Right ventricle myocardium superior (tissue), 1 donor: ENCODE results near the gene EFCAB11. TPM values are rescaled to one million over a fixed set of nuclear protein-coding genes. Genes with fewer than 3 reads are reported as not detected.
"Not testable (repeated sequence)": the region's sequence is repeated elsewhere in the genome, so short reads cannot be mapped to it uniquely, and the experiment has no call there.

Source experiments
- ATAC-seq: fragments of 200-7000 bp; cut with Tn5 transposase; one replicate; pipeline ENCODE4 v1.9.1; 2020; ENCODE audit warnings: mild to moderate bottlenecking; ENCODE audit not compliant: poor library complexity
- DNase-seq: peaks from one replicate; pipeline ENCODE4 v3.0.0-alpha.2; 2020
- intact Hi-C: fragments of 100-400 bp; cut with DNase I; formaldehyde crosslinking; loops from one replicate; pipeline ENCODE4 v1.11.2; 2022
- total RNA-seq: library from RNA; stranded (reverse); fragmentation: NEBNext Ultra II Directional; extraction: Animal tissue kit (Norgen Biotek cat#: 25700); gene quantifications from one replicate; pipeline ENCODE4 v1.2.1, GENCODE V29; 2021
- donor health status: DM: no; HTN: yes; CAD: no; lungs with severe emphysema.

EFCAB11 gene
- total RNA-seq, 1 donor from 2014 or later = 3.3 TPM

DNA sequence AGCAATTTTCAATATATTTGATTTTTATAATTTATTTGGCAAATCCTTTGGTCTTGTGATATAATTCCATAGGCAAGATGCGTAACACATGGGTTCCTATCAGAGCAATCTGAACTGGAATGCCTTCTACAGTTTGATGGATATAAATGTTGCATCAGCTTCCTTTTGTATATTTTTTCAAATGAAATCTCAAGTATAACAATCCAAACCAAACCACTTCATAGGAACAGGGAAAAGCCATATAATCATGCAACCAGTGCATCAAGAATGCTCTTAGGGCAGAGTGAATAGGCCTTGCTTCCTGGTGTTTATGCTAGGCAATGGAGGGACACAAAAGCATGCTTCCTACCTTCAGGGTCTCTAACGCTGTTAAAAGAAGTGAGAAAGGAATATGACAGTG lies 34.5 kb downstream of the EFCAB11 start:
- ATAC-seq (no peak), DNase-seq (no peak)
- intact Hi-C loops = no loop called here

DNA sequence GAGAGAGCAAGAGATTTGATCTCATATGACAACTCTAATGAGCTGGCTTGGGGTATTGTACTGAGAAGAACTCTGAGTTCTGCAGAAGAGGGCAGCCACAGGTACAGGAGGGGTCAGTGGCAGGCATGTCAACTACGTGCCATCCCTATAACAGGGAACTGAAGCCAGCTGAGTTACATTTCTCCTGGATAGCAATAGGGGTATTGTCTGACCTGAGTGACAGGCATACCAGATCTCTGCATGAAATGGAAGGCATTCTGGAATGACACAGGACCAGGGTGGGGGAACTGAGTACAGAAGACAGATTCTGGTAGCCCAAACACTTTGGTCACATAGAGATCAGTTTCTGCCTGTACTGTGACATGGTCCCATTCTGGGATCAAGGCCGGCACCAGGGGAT lies 35.8 kb downstream of the EFCAB11 start:
- no peak for DNase-seq
- ATAC-seq = no peak
- intact Hi-C loops = loop anchor here (5.0 kb wide), 1 partner anchor 891 kb away; no protein-coding TSS in a partner anchor

DNA sequence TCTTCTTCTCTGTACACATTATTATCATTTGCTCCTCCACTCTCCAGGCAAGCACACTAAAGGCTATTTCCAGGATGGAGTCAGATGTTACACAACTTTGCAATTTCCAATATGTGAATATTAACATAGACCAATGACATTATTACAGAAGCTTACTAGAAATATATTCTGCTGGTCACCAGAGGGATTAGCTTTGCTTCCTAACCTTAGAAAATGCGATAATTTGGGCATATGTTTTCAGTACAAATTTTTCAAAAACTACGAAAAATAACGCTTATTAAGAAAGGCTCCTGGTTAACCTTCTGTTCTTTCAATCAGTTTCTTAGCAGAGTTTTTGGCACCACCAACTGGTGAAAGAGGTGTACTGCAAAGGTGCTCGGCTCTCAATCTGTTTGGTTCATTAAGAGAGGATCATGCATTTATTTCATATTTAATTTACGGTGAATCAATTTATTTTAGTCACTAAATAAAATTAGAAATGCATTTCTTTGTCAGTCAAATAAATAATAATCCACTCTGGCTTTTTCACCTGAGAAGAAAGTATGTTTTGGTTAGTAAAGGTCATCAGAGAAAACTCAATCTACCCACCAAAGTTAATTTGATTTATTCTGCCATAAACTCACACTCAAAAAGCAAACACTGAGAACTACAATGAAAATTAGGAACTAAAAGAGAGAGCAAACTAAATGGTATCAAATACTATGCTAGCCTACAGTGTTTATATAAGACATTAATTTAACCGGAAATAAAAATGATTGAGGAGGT lies 39.2 kb downstream of the EFCAB11 start:
- no peak for DNase-seq
- peak; percentile 76 for ATAC-seq
- intact Hi-C loops = loop anchor here (5.0 kb wide), 1 partner anchor 888 kb away; no protein-coding TSS in a partner anchor

DNA sequence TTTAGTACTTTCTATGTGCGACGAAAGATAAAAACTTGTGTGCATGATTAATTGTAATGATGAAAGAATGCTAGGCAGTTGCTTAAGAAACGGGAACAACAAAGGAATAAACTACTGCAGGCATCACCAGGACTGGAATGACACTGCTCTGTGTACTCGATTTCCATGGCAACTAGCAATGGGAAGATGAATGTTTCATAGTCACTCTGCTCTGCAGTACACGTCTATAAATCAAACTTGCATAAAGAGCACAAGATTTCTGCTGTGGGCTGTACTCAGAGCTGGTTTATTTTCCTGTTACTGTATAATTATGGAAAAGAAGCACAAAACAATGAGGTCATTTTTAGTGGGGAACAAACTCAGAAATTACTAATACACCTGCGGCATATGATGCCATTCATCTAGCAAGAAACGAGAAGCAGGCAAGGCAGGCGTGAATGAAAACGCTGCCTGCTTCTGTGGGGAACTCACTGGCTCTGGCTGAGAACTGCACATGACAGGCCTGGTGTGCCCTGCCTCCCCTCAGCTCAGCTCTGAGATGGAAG lies 41.8 kb downstream of the EFCAB11 start:
- intact Hi-C loops = no loop called here
- no peak for DNase-seq
- ATAC-seq = peak; percentile 80

DNA sequence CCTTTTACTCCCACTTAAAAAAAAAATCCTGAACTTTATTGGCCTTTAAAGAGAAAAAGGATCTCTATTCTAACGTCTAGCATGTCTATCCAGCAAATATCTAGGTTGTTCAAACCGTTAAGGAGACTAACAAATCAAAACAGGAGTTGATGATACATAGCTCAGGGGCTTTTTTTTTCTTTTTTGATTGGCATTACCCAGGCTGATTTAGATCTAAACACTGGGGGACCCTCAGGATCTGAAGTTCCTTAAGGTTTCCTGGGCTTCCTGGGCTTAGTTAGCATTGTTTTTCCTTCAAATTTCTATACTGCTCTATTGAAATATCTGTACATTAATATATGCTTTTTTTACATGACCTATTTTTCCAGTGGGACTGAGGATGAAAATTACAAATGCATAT lies 42.3 kb downstream of the EFCAB11 start:
- ATAC-seq = no peak
- no peak for DNase-seq
- intact Hi-C loops = no loop called here

DNA sequence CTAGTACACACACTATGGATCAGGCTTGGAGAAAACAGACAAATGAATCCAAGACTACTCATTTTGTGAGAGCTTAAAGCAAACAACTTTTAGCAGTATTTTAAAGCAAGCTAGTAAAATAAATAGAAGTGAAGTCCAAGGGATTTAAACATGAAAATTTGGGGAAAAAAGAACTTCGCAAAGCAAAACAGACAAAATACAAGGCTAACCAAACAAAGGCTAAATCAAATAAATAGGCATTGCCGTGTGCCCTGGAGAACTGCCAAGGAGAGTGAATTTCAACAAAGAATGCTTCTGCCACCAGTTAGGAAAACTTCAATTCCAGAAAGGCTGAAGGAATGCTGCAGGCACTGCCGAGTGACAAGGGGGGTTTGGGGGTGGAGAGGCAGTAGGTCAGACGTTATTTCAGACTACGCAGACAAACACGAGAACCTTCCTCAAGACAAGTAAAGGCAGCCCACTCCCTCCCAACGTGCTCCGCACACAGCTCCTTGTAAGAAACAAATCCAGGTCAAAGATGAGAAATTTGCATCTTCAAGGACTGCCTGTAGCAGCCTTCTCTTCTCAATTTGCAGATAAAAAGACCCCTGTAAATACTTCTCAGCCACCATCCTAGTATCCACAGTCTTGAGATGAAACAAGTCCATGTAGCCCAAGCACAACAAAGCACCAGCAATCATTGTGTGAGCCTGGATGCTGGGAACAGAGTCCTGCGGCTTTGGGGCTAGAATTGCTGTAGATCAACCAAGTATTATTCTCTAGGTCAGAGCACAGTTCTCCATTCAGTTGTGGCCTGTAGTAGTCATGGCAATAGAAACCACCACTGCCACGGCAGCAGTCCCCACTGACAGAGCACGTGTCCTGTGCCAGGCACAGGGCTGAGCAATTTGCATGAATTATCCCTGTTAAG lies 43.3 kb downstream of the EFCAB11 start:
- ATAC-seq (peak; percentile 49), DNase-seq (no peak)
- intact Hi-C loops = no loop called here

DNA sequence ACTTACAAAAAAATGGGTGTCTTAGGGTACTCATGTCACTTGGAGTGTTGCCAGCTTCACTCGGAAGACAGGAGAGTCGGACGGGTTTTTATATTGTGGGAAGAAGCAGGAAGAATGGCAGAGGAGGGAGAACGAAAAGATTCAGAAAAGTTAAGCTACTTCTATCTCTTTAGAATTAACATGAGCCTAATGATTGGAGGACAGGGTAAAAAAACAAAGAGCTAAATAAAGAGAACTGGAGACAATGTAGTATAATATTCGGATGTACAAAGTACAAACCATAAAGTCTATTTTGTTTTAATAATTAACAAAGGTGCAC lies 43.9 kb downstream of the EFCAB11 start:
- intact Hi-C loops = no loop called here
- no peak for DNase-seq

DNA sequence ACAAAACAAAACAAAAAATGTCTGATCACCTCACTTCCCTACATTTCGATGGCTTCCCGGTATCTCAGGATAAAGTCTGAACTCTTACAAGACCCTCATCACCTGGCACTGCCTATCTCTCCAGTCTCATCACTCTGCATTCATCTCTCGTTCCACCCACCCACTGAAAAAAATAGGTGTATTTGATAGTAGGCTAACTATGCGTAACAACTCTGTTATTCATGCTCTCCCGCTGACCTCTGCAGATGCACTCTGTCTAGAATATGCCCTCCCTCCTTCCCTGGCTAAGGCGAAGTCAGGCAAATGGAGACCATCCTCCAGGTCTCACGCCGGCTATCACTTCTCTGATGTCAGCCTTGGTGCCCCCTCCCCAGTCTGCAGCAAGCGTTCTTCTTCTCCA lies 44.9 kb downstream of the EFCAB11 start:
- DNase-seq (no peak), ATAC-seq (no peak)
- intact Hi-C loops = no loop called here

More for the DNA sequence above, 43.9 kb downstream of the EFCAB11 start:
- ATAC-seq = no peak

DNA sequence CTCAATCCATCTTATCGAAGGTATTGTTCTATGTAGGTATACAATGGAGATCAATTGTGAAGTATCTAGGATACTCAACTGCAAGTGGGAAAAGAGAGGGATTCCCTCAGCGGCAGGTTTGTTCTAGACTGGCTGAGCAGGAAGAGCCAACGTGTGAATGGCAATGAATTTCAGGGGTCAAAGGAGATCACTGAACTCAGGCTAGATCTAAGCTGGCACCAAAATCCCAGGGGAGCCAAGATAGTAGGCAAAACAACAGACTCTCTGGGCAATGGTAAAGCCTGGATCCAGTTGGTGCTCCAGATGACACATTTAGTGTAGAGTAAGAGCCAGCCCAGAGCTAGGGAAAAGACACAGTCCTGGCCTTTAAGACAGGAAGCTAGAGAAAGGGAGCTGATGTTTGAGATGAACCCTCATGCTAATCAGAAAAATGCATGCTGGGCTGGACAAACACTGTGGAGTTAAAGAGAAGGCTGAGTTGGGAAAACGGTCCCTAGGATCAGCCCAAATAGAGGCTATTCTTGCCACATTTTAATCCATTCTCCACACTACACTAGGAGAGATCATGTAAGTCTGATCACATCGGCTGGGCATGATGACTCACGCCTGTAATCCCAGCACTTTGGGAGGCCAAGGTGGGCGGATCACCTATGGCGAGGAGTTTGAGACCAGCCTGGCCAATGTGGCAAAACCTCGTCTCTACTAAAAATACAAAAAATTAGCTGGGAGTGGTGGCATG lies 45.6 kb downstream of the EFCAB11 start:
- no peak for DNase-seq
- intact Hi-C loops = no loop called here
- no peak for ATAC-seq

DNA sequence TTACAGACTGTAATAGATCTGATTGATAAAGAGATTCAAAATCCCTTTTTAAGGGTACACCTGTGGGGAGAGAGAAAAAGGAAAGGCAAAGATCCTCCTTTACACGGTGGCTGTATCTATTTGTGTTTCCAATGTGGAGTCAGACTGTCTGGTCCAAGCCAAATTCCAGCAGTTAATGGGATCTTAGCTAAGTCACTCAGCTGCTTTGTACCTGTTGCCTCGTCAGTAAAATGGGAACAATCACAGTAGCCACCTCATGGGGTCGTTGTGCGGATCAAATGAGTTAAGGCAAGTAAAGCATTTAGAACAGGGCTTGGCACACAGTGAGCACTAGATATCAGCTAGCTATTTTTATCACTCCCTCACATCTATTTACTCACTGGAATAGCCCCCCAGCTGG lies 46.9 kb downstream of the EFCAB11 start:
- intact Hi-C loops = no loop called here
- ATAC-seq (no peak), DNase-seq (no peak)

DNA sequence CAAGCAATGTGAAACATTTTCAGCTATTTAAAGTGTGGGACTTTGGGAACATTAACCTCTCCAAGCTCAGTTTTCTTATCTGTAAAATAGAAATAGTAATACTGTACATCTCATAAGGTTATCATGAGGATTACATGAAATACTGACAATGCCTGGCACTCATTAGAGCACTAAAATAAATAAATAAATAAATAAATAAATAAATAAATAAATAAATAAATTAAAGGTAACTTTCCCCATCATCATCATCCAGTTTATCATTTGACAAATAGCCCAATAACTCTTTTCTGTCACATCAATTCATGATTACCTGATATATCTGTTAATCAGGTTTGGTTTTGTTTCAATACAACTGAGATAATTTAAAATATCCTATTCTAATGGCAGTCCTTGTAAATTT lies 48.5 kb downstream of the EFCAB11 start:
- no peak for ATAC-seq
- DNase-seq = no peak
- intact Hi-C loops = no loop called here

DNA sequence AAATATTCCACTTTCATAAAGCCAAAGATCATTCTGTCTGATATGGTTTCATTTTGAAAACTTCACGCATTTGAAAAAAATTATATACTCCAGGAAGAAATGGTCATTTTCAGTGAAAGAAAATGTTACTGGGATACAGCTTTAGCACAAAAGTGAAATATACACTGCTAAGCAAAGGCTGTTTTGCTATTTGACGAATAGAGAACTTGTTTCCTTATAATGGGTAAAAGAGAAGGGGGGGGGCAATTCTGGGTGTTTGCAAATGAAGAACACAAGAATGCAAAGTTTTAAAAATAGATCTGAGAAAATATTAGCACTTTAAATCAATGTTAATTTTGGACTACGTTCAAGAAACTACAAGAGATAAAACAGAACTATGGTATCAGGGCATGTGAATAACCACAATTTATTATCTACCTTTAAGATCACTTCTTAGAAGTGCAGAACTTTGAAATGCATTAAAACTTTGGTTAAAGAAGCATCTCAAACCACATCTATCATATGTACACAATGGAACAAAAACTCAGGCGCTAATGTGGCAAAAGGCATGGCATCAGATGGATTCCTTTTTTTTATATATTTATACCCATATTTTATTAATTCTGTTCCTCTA lies 51.1 kb downstream of the EFCAB11 start:
- ATAC-seq = no peak
- no peak for DNase-seq
- intact Hi-C loops = no loop called here

DNA sequence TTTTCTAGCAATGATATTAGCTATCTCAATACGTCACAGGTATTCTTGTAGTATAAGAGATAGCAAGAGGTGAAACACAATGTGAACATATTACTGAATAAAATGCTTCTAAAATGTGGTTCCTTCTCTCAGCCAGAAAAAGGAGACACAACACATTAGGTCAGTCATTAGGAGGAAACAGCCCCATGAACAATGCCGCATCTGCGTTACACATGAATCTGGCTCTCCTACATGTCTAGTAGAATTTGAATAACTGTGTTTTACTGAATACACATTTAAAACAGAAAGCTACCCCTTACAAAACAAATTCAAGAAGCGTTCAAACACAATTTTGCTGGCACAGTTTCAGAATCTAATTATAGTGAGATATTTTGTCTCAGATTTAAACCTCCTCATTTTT lies 51.6 kb downstream of the EFCAB11 start:
- ATAC-seq = no peak
- DNase-seq = no peak
- intact Hi-C loops = no loop called here

DNA sequence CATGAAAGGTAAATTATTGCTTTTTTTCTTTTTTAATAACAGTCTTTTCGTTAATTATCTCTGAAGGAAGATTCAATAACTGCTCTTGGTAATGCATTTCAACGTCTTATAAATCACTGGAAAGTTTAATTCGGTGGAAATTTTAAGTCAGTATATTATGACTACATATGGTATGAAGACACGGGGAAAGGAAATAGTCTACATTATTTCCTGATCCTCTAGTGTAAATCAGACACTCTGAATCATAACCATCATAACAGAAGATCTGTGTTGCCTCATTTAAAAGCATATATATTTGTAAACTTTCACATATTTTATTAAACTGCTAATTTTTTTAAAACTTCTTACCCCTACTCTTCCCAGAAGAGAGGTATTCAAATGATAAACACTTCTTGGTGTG lies 53.7 kb downstream of the EFCAB11 start:
- intact Hi-C loops = loop anchor here (2.0 kb wide), 1 partner anchor 860 kb away; no protein-coding TSS in a partner anchor
- DNase-seq = no peak

DNA sequence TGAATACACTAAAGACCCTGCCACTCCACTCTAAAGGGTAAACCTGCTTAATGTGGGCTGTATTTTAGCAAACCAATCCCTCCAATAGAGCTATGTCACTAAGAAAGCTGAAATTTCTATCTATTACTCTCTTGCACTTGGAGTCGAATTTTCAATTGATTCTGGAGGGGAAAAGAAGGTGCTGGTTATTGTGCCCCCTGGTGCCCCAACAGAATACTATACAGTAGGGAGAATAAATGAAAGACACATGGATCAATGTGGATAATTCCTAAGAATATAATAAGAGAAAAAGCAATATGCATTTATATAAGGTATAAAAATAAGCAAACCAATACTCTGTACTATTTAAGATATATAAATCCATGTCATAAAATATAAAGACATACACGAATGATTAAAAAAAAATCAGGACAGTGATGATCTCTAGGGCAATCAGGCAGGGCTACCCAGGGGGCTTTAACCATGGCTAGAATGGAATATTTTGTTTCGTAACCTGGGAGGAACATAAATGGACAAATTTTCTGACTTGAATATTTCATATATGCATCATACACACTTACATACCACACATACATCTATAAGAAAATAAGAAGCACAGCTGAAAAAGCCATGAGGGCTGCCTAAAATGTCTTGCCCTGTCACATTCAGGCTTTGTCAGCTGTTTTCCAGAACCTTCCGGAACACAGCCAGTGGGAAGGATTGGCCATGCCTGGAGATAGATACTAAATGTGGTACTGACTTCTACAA lies 54.4 kb downstream of the EFCAB11 start:
- DNase-seq = no peak
- intact Hi-C loops = loop anchor here (2.0 kb wide), 1 partner anchor 859 kb away; no protein-coding TSS in a partner anchor
- peak; percentile 71 for ATAC-seq

More for the DNA sequence above, 53.7 kb downstream of the EFCAB11 start:
- ATAC-seq = no peak

DNA sequence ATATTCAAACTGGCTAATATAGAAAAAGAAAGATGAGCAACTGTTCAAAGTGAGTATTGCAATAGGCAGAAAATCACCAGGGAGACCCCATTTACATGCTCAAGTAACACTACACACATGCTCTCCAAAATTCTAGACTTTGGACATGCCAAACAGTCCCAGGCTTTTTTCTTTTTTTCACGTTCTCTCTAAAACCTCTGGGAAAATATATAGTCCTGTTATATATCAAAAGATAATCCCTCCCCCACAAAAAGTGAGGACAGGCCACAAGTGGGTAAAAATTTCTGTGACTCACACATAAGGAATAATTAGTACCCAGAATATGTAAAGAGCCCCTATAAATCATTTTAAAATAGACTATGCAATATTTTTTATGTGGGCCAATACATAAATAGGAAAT lies 55.2 kb downstream of the EFCAB11 start:
- no peak for DNase-seq
- no peak for ATAC-seq
- intact Hi-C loops = no loop called here

DNA sequence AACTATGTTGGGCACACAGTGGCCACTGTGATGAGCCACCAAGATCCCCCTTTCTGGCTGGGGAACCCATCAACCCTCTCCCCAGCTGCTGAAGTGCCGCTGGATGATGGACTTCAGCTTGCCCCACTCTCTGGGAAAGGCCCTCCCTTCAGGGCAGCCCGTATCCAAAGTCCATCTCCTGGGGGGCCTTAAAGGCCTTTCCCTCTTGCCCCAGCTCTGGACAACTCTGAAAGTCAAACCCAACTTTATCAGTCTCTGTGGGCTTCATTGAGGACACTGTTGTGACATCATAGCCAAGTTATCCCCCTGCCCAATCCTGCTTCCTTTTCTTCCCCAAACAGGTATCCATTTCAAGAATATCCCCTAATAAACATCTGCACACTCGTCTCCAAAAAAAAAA lies 61.1 kb downstream of the EFCAB11 start:
- DNase-seq, ATAC-seq, intact Hi-C loops: not testable (repeated sequence)

DNA sequence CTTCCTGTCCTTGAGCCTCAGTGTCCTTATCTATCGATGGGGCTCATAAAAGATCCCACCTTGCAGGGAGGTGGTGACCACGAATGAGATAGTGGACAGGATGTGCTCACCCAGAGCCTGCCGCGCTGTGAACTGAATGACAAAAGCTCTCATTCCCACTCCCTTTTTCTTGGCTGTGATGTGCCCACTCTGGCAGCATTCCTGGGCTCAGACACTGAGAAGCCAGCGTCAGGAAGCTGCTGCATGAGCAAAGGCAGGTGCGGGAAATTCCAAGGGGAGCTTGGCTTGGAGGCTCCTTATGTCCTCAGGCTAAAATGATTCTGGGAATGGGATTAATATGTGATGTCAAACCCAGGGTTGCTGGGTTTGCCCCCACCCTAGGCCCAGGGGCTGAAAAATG lies 61.6 kb downstream of the EFCAB11 start:
- DNase-seq = no peak
- intact Hi-C loops = no loop called here
- ATAC-seq = no peak
